ENCODE data around the gene PTX3. TPM values are rescaled to one million over a fixed set of nuclear protein-coding genes. Genes with fewer than 3 reads are reported as not detected.

The PTX3 gene
- total RNA-seq, result 0.13 TPM
- long read RNA-seq, result 0 reads

GRCh38 chr3:157436583-157437291 lies at the start of gene PTX3:
Gene PTX3, plus strand, starts transcription at chr3:157436850. Its CDS starts 84 bp downstream, at chr3:157436934.
- ATAC-seq (ENCODE audit: poor library complexity), result peak; percentile 70
- intact Hi-C loops (cut with DNase I), result no loop called here
- no peak for DNase-seq

- DNase-seq (no peak), ATAC-seq (ENCODE audit: poor library complexity) (no peak)
- intact Hi-C loops (cut with DNase I), result no loop called here
These were observed 48.8 kb upstream of the PTX3 start for GRCh38 chr3:157387708-157388435.

- ATAC-seq (ENCODE audit: poor library complexity) (no peak), DNase-seq (no peak)
- intact Hi-C loops (cut with DNase I), result no loop called here
These were observed 47.7 kb upstream of the PTX3 start for GRCh38 chr3:157388976-157389375.

- no peak for DNase-seq
- intact Hi-C loops (cut with DNase I), result no loop called here
- no peak for ATAC-seq (ENCODE audit: poor library complexity)
These were observed 45.7 kb upstream of the PTX3 start for GRCh38 chr3:157390713-157391515.

GRCh38 chr3:157392104-157392503 lies 44.5 kb upstream of the PTX3 start:
- ATAC-seq (ENCODE audit: poor library complexity) (no peak), DNase-seq (no peak)
- intact Hi-C loops (cut with DNase I), result no loop called here

- DNase-seq (no peak), ATAC-seq (ENCODE audit: poor library complexity) (no peak)
- intact Hi-C loops (cut with DNase I), result no loop called here
These were observed 43.5 kb upstream of the PTX3 start for GRCh38 chr3:157393113-157393512.

GRCh38 chr3:157394411-157394810 lies 42.2 kb upstream of the PTX3 start:
- no peak for ATAC-seq (ENCODE audit: poor library complexity)
- intact Hi-C loops (cut with DNase I), result no loop called here

GRCh38 chr3:157398598-157398997 lies 38.1 kb upstream of the PTX3 start:
- ATAC-seq (ENCODE audit: poor library complexity), result no peak
- intact Hi-C loops (cut with DNase I), result no loop called here
- no peak for DNase-seq

More at GRCh38 chr3:157394411-157394810, 42.2 kb upstream of the PTX3 start:
- DNase-seq, result no peak

- intact Hi-C loops (cut with DNase I), result no loop called here
- DNase-seq (no peak), ATAC-seq (ENCODE audit: poor library complexity) (no peak)
These were observed 32.3 kb upstream of the PTX3 start for GRCh38 chr3:157404381-157404780.

GRCh38 chr3:157405457-157405856 lies 31.2 kb upstream of the PTX3 start:
- intact Hi-C loops (cut with DNase I), result no loop called here
- ATAC-seq (ENCODE audit: poor library complexity) (no peak), DNase-seq (no peak)

- ATAC-seq (ENCODE audit: poor library complexity) (no peak), DNase-seq (no peak)
- intact Hi-C loops (cut with DNase I), result no loop called here
These were observed 30.3 kb upstream of the PTX3 start for GRCh38 chr3:157406394-157406793.

GRCh38 chr3:157407769-157408168 lies 28.9 kb upstream of the PTX3 start:
- intact Hi-C loops (cut with DNase I), result no loop called here
- no peak for ATAC-seq (ENCODE audit: poor library complexity)
- no peak for DNase-seq

- intact Hi-C loops (cut with DNase I), result no loop called here
- DNase-seq, result no peak
- ATAC-seq (ENCODE audit: poor library complexity), result no peak
These were observed 28.0 kb upstream of the PTX3 start for GRCh38 chr3:157408499-157409149.

- intact Hi-C loops (cut with DNase I), result no loop called here
- no peak for ATAC-seq (ENCODE audit: poor library complexity)
- DNase-seq, result no peak
These were observed 27.1 kb upstream of the PTX3 start for GRCh38 chr3:157409516-157409915.

- DNase-seq (no peak), ATAC-seq (ENCODE audit: poor library complexity) (no peak)
- intact Hi-C loops (cut with DNase I), result no loop called here
These were observed 25.7 kb upstream of the PTX3 start for GRCh38 chr3:157410945-157411344.

- DNase-seq (no peak), ATAC-seq (ENCODE audit: poor library complexity) (no peak)
- intact Hi-C loops (cut with DNase I), result no loop called here
These were observed 24.3 kb upstream of the PTX3 start for GRCh38 chr3:157412323-157412855.

- DNase-seq (no peak), ATAC-seq (ENCODE audit: poor library complexity) (no peak)
- intact Hi-C loops (cut with DNase I), result no loop called here
These were observed 21.8 kb upstream of the PTX3 start for GRCh38 chr3:157414861-157415260.

- intact Hi-C loops (cut with DNase I), result no loop called here
- no peak for ATAC-seq (ENCODE audit: poor library complexity)
- DNase-seq, result no peak
These were observed 20.1 kb upstream of the PTX3 start for GRCh38 chr3:157416347-157417087.
